GM19324 (cell line): ENCODE data around the gene KEL.

Experiments
- ATAC-seq: cut with Tn5 transposase; IDR thresholded peaks from one replicate; pipeline ENCODE4 v1.9.1; 2021; ENCODE audit warnings: mild to moderate bottlenecking, moderate library complexity; ENCODE audit not compliant: unreplicated experiment, low FRiP score

Gene KEL

DNA sequence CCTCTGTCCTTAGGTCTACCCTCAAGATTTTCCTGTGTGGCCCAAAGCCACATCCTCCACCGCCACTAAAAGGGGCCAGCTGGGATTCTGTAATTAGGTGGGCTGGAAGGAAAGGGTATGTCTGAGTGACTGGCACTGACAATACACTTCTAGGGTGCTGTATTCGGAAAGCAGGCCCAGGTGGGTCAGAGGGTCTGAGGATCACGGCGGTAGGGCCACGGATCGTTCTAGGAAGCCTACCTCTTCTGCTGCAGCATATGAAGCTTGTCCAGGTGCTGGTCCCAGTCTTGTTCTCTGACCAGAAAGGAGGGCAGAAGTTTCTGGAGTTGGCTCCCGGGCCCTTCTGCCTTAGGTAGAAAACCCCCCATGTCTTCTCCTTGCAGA lies 29.1 kb downstream of the KEL start:
- no peak for ATAC-seq

DNA sequence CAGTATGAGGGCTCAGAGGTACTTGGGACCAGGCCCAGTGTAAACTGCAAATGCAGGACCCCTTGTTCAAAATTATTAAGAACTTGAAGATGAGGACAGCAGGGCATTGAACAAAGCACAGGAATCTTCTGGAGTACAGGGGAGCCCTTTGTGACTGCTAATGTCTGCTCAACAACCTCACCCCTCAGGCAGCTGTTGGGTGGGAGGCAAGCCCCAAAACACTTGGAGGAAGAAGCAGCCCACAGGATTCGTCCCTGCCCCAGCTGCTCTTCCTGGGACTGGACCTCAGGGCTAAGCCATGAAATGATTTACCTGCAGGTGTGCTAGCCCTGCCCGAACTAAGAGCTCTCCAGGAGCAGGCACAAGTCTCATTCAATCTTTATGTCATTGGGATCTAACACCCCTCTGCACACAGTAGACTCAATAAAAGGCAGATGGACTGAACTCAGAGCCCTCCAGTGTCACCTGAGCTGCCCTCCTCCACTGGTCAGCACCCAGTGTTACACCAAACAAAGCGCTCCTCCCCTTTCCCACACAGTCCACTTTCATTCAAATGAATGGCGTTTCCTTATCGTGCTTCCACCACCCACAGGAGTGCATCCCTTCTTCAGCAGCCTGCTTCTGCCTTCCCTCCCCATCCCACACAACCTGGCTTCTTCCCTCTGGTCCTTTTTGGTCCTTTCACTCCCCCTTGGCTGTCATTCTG lies 29.6 kb downstream of the KEL start:
- ATAC-seq: no peak

DNA sequence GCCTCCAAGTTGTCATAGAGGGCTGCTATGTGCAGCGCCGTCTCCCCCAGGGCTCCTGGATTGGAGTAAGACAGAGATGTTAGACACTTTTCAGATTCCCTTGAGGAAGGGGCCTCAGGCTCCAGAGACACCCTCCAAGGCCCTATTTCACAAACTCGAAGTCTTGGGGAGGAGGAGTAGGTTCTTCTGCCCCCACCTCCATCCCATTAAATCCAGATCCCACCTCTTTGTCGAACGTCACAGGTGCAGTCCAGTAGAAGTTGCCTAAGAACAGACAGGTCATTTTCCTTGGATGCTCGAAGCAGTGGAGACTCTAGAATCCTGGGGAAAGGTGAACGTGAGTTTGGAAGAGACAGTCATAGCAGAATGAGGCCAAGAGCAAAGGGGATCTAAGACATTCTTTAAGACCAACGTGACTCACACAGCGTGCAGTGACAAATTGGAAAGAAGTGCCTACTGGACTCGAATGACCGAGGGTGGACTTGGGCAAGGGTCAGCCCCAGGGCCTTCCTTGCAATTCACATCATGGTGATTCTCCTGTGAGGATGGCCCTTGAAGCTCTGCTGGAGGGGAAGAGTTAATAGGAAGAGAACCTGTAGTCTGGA lies 31.9 kb downstream of the KEL start:
- no peak for ATAC-seq

DNA sequence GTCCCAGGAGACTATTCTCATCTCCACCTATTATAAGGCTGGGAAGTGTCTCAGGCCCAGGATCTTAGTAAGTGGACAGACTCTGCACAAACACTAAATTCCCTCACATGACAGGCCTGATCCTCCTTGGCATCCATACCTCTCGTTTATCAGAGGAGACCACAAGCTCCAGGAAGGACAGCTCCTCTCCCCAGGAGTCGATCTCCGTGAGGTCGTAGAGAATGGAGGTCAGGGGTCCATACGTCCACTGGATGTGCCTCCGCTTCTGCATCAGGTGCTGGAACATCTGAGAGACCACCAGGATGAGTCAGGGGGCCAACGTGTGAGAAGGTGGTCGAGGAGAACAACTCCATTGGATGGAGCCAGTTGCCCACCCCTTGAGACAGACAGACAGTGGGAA lies 34.2 kb downstream of the KEL start:
- no peak for ATAC-seq

DNA sequence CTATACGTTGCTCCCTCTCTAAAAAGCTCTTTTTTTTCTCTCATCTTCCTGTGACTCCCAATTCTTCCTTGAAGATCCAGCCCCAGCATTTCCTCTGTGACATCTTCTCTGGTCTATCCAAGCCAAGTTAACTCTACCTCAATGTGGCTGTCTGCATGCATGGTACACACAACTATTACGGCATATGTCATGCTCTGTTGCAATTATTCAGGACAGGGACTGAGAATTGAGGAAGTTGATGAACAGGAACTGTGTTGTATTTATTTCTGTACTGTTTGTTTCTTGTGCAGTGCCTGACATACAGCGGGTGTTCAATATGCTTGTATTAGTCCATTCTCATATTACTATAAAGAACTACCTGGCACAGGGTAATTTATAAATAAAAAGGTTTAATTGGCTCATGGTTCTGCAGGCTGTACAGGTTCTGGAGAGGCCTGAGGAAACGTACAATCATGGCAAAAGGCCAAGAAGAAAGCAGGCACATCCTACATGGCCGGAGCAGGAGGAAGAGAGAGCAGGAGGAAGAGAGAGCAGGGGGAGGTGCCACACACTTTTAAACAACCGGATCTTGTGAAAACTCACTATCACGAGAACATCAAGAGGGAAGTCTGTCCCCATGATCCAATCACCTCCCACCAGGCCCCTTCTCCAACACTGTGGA lies 34.9 kb downstream of the KEL start:
- ATAC-seq: no peak

DNA sequence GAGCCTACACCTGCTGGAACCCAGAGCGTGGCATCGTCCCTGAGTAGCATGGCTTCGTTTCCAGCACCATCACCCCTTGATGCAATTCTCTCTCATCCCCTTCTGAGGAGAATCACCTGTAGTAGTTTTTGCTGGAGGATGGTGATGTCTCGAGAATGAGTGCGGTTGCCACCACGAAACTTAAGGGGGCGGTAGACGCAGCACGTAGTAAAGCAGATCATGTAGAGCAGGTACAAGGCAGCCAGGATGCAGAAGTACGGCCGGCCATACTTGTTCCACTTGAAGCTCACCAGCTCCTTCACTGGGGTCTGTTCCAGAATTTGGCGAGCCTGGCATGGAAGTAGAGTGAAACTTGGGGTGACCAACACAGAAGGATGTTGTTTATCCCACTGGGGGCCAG lies 36.8 kb downstream of the KEL start:
- ATAC-seq: no peak

DNA sequence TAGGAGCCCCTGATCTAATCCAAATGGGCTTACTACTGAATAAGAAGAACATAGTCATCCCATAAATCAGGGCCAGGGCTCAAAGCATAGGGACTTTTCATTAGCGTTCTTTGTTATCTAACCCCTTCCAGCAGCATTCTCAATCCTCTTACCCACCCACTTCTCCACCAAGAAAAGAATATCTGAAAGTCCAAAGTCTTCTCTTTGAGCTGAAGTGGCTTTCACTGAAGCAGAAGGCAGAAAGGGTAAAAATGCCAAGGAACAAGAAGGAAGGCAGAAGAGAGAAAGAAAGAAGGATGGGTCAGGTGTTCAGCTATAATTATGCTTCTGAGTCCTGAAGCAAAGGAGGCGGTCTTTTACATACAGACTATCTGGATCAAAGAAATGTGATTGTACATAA lies 38.8 kb downstream of the KEL start:
- no peak for ATAC-seq

DNA sequence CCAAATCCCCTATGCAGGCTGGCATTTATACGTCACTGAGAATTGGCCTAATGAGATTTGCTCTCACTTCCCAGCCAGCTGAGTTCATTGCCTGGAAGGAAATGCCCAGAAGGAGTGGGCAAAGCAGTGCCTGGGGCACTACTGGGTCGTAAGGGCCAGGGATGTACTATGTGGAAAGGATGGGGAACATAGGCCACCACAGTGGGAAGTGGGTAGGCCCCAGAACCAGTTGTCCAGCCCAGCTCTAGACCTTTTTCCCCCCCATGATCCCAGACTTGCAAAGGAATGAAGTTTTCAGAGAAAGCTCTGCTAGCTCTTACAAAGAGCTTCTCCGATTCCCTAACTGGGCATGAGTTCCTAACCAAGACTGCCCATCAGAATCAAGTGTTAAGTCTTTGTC lies 42.5 kb downstream of the KEL start:
- no peak for ATAC-seq

DNA sequence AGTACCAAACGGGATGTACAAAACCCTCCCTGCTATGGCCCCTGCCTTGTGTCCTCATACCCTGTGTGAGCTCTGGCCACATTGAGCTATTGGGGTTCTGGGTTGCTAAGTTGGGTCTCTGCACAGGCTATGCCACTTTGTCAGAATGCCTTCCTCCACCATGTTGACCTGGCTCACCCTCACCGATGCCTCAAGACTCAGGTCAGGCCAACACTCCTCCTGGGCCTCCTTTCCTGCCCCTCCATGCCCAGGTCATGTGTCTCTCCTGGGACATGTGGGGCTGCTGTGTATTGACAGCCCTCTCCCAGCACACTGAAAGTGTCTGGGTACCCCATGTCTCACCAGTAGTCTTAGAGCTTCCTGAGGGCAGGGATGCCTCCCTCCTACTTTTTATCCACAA lies 43.3 kb downstream of the KEL start:
- no peak for ATAC-seq

DNA sequence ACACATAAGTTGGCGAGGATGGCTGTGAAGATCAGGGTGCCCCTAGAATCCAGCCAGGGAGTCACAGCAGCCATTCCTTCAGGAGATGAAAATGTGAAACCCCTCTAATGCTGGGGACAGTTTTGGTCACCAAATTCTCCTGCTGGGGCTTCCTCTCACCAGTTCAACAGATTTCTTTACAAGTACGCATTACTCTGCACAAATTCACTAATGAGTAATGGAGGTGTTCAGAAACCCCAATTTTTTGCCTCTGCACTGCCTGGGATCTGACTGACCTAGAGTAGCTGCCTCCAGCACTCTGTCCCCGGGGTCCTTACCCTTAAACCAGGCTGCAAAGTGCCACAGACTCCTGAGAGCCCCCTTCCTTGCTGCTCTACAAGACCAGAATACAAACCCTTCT lies 44.7 kb downstream of the KEL start:
- ATAC-seq: no peak

DNA sequence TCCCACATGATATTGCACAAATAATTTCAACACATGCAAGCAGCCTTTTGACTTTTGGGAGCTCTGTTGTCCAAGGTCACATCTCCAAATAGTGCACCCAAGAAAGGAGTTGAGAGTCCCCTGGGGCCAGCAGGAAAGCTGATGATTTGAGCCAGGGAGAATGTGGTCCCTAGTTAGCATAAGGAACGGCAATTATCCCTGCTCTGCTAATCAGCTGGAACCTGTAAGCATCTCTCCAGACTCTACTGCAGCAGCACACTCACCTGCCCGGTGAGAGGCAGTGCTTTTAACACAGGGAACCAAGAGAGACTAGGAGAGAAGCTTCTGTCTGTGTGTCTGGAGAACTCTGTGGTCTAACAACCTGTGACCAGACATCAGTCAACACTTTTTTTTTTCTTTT lies 45.7 kb downstream of the KEL start:
- no peak for ATAC-seq

DNA sequence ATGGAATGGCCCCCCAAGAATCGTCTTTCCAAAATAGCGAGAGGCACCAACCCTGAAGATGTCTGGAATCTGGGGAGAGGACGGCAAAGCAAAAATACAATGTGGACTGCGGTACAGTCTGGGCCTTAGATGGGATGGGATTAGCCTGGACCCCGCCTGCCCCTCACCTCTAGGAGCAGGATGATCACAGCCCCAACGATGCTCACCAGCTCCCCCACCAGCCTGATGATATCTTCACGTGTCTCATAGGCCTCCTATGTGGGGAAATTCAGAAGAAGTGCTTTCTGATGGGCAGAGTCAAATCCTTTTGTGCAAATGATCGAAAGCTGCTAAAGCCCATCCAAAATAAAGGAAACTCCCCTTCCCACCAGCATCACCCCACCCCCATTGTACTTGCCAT lies 46.8 kb downstream of the KEL start:
- no peak for ATAC-seq

DNA sequence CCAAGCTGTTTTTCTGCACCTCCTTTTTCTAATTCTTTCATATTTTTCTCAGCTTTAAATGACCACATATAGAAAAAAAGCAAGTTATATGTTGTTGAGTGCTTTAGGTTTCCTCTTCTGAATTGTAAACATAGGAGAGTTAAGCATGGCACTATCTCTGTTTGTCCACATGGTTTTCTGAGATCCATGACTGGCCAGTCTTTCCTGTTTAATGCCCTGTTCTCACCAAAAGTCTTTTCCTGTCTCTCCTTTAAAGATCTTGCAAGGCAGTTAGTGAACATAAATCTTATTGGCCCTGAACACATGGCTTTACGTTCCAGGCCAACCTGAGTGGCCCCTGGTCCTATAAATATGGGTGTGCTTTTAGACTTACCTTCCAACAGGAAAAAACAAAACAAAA lies 48.0 kb downstream of the KEL start:
- no peak for ATAC-seq

DNA sequence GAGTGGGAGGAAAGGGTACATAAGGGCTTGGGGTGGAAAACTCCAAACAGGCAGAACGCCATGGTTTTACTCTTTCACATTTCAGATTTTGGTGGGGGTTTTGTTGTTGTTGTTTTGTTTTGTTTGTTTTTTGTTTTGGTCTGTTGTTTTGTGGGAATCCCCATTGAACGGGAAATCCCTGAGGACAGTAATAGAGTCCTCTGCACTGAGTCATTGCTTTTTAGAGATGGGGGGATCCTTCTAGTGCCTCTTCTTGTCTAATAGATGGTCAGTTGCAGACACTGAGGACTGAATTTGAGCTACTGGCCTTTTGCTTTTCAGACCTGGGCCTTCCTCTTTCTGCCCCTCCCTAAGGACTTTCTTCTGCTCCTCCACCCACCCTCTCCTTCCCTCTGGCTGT lies 48.6 kb downstream of the KEL start:
- ATAC-seq: no peak

DNA sequence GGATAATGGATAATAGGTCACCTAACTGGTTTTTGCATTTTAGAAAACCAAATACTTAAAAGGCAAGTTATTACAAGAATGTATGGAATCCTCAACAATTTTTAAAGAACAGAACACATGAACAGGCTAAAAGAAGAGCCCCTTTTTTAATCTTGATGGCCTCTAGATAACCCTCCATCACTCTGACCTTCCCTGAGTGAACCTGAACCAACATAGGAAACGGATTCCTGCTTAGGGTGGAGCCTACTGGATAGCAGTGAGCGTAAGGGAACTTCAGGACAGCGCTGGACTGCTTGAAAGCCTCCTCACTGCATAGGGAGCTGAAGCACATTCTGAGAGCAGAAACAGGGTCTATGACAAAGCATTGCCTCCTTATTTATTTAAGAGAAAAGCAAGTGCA lies 49.1 kb downstream of the KEL start:
- ATAC-seq: no peak

DNA sequence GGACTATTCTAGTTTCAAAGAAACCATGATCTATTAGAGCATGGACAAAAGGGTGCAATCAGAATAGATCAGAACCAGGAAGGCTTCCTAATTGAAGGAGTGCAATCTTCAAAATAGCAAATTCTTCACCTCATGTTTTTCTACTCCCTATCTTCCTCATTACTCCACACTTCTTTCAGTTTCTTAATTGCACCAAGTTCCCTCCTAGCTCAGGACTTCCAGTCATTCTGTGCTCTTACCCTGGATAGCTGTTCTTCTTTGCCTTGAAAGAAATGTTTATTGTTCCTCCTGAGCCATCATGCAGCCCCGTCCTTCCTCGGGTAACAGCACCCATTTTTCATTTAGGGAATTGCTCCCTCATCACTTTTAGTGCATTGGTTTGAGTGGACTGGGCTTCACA lies 51.7 kb downstream of the KEL start:
- no peak for ATAC-seq

DNA sequence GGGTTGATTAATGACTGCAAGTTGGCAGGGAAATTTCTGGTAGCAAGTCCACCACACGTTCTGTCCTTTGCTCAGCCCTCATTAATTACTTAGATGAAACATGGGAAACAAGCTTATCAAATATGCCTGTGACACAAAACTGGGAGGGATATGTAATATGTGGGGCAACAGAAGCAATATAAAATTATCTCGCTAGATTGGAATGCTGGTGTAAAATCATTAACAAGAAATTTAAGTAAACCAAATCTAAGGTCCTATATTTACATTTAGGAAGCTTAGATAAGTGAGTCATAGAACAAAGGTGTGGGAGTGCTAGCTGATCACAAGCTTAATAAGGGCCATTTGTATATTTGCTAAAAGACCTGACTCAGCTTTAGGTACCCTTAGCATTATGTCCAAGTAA lies 52.1 kb downstream of the KEL start:
- ATAC-seq: no peak

DNA sequence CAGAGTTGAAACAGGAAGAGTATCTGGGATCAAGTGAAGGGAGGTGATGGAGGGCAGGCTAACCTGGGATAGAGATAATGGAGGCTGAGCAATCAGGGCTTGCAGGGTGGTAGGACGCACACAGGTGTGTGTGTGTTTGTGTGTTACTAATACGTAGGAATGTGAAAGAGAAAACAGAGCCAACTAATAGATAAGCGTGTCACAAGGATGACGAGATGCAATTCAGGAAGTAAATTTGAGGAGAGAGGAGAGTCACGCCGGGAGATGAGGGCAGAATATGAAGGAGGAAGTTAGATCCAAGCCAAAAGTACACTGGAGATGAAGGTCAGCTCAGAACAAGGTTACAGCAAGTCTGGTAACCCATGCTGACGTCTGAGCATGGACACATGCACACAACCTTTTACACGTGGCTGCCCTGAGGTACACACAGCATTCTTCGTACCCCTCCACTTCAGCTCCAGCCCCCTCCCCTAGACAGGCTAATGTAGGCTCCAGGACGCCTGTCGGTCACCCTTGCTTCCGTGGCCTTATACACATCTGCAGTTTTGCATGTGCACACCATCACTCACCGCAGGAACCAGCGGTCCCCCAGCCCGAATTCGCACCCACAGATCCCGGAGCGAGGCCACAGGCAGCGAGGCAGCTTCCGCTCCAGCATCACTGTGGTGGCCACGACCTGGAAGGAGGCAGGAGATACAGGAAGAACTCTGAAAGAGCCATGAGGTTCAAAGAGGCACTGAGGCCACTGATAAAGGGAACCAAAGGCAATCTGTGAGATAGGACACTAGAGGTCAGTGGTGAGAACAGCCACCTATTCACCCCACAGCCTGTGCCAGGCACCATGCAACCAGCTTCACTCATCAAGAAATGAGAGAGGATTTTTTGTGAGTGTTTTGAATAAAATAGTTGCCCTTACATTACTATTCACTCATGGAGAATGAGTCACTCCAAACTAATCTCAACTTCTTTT lies 53.0 kb downstream of the KEL start:
- ATAC-seq: no peak

DNA sequence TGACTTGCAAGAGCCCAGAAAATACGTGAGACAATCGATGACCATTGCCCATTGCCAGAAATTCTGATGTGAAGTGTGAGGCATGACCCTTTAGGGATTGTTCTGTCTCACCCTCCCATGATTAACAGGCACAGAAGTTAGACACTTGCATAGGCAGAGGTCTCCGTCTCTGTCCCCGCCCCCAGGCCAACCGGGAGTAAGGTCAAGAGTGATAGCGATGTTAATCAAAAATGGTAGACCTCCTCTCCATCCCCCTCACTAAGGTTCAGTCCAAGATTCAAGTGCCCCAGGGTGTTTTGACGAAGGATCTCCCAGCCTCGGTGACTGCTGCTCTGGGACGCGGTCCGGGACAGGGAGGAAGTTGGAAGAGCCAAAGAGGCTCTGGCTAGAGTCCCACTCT lies 53.9 kb downstream of the KEL start:
- no peak for ATAC-seq

DNA sequence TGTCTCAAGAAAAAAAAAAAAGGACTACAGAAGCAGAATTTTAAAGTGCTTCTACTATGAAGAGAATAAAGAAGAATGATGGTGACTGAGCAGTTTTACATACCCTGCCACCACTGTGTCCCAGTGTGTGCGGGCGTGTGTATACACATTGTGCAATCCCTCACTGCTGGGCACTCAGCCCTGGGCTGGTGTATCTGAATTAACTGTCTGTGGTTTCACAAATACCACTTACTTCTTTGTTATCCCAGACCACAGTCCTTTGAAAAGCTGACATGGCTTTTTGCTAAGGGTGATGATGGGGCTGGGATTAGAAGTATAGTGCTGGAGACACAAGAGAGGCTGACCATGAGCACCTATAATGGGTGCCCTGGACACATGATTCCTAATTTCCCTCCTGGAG lies 55.5 kb downstream of the KEL start:
- ATAC-seq: no peak

DNA sequence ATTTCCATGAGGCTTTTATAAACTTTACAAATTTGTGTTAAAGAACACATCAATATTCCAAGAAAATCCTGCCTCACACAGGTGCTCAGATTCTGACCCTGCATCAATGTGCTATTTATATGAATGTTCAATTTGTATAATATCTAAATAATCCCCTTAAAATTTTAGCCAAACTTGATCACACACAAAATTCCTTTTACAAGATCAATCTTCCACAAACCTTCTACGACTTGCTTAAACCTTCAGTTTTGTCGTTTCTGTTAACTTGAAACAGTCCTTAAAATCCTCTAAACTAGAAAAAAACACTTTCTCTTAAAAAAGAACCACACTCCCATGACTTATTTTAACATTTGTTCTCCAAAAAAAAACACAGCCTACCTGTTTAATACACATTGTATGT lies 56.4 kb downstream of the KEL start:
- no peak for ATAC-seq
